ENCODE results near the gene SNED1. TPM values are rescaled to one million over a fixed set of nuclear protein-coding genes. Genes with fewer than 3 reads are reported as not detected.

The SNED1 gene
- total RNA-seq, 1 donor from 2014 or later, result 4.7 TPM

Small RNA genes within 50 kb of the gene (small RNA-seq; reads per million reads assigned to genes)
- not detected for gene AC005237.2

Other genes starting within 250 kb of the SNED1 start
- gene KIF1A, start 178.4 kb upstream of the SNED1 start, total RNA-seq, result 4.7 TPM
- not detected for gene AGXT, start 129.8 kb upstream of the SNED1 start, total RNA-seq
- gene MAB21L4, start 102.5 kb upstream of the SNED1 start, total RNA-seq, result not detected
- gene CROCC2, start 92.3 kb upstream of the SNED1 start, total RNA-seq, result under 0.01 TPM
- gene MTERF4, start 103.7 kb downstream of the SNED1 start, total RNA-seq, result 32.4 TPM
- gene PASK, start 150.9 kb downstream of the SNED1 start, total RNA-seq, result 3.7 TPM
- 44.4 TPM for gene PPP1R7, start 151.8 kb downstream of the SNED1 start, total RNA-seq
- gene ANO7, start 190.1 kb downstream of the SNED1 start, total RNA-seq, result not detected